Astrocyte of the spinal cord (primary cell): Measurements from ENCODE around the gene ROR2.

Experiments
- DNase-seq: peaks from one replicate; pipeline ENCODE4 v3.0.0; 2011; ENCODE audit warnings: low read depth, low spot score
- H3K4me3 ChIP-seq: 2 replicates; pipeline ENCODE4 v1.5.1; 2011; ENCODE audit warnings: low read depth, mild to moderate bottlenecking, low read length, moderate library complexity
- CTCF ChIP-seq: IDR thresholded peaks from 2 replicates; pipeline ENCODE4 v1.5.1; 2012; ENCODE audit warnings: low read depth, mild to moderate bottlenecking, low read length, inconsistent platforms
- in situ Hi-C: cut with HindIII; loops from 2 replicates; pipeline ENCODE4 v1.10.0; 2017; ENCODE audit warnings: low sequenced_read_pairs

ROR2 gene

GRCh38 chr9:91751922-91752321 is 198.1 kb downstream of the ROR2 start:
- no peak overlapping the region for H3K4me3 ChIP-seq
- in situ Hi-C loops: no loop called here
- peak; percentile 33 for DNase-seq
- TF ChIP-seq CTCF: no peak

DNA sequence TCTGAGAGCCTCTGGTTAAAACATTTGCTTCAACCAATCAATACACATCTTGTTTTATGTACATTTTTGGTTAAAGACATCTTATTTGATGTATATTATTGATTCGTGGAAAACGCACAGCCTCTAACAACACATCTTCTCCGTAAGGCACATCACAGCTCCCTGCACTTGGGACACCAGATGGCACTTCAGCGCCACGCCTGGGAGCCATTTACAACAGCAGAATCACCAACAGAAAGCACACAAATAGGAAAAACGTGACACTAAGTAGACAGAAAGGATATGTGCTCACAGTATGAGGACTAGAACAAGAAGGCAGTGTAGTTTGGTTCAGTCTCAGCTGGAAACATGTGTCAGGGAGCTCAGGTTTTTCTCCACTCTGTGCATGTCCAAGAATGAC is 199.7 kb downstream of the ROR2 start:
- no peak for DNase-seq
- in situ Hi-C loops: no loop called here
- H3K4me3 ChIP-seq: no peak overlapping the region
- TF ChIP-seq CTCF: no peak

GRCh38 chr9:91746904-91747303 is 203.1 kb downstream of the ROR2 start:
- no peak for TF ChIP-seq CTCF
- DNase-seq: no peak
- in situ Hi-C loops: no loop called here
- no peak overlapping the region for H3K4me3 ChIP-seq

DNA sequence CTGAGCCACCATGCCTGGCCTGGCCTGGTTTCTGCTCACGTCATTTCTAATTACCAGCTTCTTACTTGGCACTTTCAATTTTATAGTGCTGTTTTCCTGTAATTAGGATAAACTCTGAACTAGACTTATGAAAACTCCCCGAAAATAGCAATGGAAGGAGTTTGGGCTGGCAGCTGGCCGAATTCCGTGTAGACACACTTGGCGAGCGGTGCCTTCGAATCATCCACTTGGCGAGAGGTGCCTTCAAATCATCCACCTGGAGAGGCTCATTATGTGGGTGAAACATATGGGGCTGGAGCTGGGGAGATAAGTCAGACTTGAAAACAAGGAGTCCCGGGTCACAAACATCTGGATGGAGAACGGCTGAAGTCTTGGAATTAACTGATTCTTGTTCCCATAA is 203.7 kb downstream of the ROR2 start:
- no peak for TF ChIP-seq CTCF
- in situ Hi-C loops: no loop called here
- no peak for DNase-seq
- H3K4me3 ChIP-seq: no peak overlapping the region

DNA sequence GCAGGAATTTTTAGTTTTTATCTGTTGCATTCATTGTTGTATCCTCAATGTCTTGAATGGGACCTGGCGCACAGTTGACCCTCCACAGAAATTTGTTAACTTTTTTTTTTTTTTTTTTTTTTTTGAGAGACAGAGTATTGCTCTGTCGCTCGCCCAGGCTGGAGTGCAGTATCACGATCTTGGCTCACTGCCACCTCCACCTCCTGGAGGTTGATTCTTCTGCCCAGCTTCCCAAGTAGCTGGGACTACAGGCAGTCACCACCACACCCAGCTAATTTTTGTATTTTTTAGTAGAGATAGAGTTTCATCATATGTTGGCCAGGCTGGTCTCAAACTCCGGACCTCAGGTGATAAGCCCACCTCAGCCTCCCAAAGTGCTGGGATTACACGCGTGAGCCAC is 205.9 kb downstream of the ROR2 start:
- no peak for TF ChIP-seq CTCF
- in situ Hi-C loops: no loop called here
- no peak for DNase-seq
- H3K4me3 ChIP-seq: no peak overlapping the region

DNA sequence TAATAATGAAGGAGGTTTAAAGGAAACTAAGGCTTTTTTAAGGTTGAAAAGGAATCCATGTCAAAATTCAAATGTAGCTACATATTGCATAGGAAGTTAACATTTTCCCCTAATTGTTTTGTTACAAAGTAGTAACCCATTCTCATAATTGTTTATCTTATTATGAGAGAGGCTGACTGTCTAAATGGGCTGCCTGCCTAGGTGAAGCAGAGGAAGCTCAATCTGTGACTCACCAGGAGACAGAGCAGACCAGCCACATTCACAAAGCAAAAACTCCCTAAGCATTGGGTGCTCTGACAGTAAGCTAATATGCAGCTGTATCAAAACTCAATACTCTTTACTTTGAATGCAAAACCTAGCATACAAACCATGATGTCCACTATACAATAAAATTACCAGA is 208.5 kb downstream of the ROR2 start:
- DNase-seq: peak; percentile 52
- in situ Hi-C loops: no loop called here
- TF ChIP-seq CTCF: no peak
- H3K4me3 ChIP-seq: no peak overlapping the region

- H3K4me3 ChIP-seq: no peak overlapping the region
- in situ Hi-C loops: no loop called here
- DNase-seq: peak; percentile 39
- peak; percentile 18 for TF ChIP-seq CTCF
Measured at GRCh38 chr9:91740701-91741100, 209.3 kb downstream of the ROR2 start.
